HG03066 (cell line): Measurements from ENCODE around the gene HRK.
A peak's percentile ranks its signal among the peaks of the same experiment; 100 is the strongest.

ENCODE experiments used
- ATAC-seq: cut with Tn5 transposase; IDR thresholded peaks from one replicate; pipeline ENCODE4 v1.9.1; 2021; ENCODE audit warnings: low read depth; ENCODE audit not compliant: unreplicated experiment

Gene HRK

DNA sequence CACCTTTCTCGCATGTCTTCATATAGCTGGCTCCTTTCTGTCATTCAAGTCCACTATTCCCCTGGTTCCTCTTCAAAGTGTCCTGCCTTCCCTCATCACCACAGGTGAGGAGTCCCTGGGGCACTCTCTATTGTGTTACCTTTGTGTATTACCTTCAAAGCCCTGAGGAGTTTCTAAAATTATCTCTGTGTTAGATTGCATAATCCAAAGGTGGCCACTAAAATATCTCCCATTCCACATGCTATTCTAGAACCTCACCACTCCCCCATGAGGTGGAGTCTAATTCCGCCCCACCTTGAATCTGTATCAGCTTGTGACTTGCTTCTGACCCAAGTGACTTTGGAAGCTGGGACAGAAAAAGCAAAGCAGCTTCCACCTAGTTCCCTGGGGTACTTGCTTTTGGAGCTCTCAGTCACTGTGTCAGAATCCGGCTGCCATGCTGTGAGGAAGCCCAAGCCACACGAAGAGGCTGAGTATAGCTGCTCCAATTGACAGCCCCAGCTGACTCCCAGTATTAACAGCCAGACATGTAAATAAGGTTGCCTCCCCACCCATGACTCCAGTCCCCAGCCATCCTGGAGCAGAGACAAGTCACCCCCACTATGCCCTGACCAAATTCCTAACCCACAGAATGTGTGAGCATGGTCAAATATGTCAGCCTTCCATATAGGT is 6.8 kb downstream of the HRK start:
- ATAC-seq, result no peak

DNA sequence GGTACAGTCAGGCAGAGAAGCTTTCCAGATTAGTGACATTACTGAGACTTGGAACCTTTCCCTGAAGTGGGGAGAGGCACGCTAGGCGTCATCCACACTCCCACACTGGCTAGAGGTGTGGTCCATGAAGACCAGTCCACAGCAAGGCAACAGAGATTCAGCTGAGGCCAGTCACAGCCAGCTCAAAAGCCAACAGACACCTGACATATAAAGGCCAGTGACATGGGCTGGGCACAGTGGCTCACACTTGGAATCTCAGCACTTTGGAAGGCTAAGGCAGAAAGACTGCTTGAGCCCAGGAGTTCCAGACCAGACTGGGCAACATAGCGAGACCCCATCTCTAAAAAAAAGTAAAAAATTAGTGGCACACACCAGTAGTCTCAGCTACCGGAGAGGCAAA is 10.9 kb downstream of the HRK start:
- no peak for ATAC-seq

DNA sequence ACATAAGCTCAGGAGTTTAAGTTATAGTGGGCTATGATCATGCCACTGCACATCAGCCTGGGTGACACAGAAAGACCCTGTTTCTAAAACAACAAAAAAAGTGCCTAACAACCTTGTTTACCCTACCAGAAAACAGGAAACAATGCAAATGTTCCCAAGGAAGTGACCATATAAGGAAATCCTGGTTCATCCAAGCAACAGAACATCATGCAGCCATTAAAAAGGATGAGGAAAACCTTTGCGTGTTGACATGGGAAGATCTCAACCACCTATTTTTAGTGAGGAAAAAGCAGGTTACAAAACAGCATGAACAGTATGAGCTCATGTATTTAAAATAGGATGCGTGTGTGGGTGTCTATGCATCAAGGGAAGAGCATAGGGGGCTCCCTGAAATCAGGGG is 13.7 kb downstream of the HRK start:
- no peak for ATAC-seq

DNA sequence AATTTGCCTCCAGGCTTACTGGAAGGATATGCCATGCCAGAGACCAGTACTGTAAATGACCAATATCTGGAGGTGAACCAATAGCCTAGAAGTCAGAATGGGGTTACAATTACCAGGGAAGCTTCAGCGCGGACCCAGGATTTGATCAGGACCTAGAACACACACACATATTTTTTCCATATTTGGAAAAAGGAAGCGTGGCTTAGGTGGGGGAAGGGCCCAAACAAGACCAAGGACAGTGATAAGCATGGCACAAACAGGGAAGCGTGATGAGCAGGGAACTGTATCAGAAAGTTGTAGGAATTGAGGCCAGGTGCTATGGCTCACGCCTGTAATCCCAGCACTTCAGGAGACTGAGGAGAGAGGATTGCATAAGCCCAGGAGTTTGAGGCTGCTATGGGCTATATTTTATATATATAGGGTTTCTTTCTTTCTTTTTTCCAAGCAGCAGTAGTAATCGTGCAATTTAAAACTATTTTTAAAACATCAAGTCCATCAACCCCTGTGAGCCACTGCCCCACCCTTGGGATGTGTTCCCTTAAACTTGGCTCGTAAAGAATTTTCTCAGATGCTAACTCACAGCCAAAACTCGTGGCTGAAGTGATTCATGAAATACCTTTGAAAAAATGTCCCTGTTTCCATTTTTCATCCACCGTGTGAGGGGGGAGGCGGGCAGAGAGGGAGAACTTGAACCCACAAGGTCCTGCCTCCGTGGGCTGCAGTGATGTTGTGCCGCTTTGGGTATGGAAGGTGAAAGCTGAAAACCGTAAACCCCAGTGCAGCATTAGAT is 16.7 kb downstream of the HRK start:
- ATAC-seq, result no peak

DNA sequence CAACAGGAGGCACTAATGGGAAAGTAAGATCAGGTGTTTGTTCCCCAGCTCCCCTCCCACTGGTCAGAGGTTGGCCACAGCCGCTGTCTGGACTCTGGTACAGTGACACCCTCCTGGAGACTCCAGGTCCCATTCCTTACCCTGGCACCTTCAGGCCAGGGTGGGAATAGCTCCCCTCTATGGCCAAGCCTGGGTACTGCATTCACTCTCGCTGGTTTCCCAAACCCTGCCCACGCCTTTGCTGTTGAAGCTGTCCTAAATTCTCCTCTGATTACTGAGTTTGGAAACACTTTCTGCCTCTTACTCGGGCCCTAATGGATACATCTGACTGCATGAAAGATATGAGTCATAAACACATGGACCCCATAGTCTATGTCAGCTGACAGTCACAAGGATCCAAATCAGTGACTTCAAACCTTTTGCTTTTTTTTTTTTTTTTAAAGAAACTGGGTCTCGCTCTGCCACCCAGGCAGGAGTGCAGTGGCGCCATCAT is 17.9 kb downstream of the HRK start:
- ATAC-seq, result no peak

DNA sequence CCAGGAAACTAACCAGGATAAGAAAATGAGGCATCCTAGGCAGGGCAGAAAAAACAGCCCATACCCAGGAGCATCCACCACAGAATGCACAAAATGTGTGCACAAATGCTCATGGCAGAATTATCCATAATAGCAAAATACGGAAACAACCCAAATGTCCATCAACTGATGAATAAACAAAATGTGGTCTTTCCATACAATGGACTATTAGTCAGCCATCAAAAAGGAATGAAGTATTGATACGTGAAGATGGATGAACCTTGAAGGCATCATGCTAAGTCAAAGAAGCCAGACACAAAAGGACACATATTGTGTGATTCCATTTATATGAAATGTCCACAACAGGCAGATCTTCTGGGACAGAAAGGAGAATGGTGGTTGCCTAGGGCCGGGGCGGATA is 19.1 kb downstream of the HRK start:
- no peak for ATAC-seq

DNA sequence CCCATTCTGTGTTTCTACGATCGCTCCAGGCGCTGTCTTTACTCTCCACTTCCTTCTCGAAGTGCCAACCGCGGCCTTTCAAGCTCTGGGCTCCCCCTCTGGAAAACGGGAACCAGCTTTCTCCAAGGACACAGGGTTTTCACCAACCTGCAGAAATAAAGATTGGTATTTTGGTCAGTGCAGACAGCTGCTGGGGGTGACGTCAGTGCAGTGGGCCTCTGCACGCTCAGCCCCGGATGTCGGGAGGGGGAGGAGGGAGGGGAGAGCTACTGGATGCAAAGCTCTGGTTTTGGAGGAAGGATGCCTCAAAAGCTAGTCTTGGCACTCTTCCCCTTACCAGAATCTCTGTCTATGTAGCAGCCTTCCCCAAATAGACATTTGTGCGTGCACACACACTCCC is 19.9 kb downstream of the HRK start:
- peak; percentile 80 for ATAC-seq

DNA sequence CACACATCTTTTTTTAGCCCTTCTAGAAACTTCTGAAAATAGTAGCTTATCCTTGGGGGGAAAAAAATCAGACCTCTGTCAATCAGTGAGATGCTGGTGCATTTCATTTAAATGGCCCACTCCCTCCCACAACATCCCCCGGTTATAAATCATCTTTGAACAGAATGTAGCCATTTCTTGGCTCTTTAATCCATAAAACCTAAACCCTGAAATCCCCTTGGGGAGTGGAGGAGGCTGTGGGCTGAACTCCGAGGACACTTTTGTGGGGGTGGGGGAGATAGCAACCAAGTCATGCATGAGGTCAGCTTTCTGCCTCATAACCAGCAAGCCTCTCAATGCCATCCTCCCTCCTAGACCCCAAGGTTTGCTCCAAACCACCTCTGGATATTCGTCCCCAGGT is 21.0 kb downstream of the HRK start:
- ATAC-seq, result no peak

DNA sequence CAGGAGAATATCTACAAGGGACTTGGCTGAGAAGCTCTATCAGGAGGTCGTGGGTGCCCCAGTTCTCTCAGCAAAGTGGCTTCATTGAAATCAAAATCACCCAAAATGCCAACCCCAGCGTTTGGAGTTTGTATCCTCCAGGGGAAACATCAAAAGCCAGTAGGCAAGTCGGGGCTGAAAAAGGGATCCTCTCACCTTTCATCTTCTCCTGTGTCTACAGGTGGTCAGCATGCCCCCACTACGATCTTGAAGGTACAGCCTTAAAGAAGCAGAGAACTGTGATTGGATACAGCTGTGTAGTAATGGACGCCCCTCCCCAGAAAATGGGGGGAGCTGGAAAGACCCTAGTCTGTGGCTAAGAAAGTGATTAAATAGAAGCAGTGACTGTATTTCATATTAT is 22.2 kb downstream of the HRK start:
- ATAC-seq, result no peak

DNA sequence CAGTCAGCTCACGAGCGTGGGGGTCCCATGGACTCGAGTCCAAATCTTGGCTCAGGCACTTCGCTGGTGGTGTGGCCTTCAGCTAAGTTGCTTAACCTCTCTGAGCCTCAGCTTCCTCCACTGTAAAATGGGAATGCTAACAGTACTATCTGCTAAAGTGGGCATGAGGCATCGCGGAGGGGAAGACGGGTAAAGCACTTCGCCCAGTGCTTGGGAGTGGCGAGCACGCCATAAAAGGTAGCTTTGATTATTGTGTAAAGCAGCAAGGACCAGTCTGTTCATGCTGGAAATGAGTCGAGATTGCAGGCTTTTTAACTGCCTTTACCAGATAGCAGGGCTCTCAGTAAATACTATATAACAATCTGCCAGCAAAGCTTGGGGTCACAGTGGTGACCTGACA is 24.5 kb downstream of the HRK start:
- ATAC-seq, result no peak

DNA sequence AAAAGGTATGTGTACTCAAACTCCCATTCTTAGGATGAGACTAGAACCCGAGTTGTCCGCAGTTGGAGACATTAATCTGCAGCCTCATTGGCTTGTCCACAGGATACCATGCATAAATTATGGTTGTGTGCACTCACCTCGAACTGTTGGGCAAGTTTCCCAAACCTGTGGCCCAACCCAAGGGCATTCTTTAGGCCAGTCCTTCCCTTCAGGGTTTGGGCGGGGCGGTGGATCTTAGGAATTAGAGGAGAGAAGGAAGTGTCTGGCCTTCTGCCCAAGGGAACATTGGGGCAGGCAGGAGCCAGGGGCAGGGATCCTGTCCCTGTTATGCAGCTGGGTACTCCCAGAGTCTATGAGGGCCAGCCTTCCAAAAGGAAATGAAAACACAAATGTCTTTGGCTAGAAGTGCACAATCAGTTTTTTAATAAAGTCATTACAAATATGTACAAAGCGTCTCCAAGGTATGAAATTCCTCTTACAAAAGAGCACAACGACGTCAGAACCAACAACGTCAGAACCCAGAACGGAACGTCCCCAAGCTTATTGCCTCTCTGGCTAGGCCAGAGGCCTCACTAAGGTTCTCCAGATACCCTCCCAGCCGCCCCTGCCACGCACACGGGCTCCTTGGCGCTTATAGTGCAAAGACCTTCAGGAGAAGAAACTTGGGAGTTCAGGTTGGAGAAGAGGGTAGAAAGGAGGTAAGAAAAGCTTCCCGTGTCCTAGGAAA is 25.3 kb downstream of the HRK start:
- no peak for ATAC-seq

DNA sequence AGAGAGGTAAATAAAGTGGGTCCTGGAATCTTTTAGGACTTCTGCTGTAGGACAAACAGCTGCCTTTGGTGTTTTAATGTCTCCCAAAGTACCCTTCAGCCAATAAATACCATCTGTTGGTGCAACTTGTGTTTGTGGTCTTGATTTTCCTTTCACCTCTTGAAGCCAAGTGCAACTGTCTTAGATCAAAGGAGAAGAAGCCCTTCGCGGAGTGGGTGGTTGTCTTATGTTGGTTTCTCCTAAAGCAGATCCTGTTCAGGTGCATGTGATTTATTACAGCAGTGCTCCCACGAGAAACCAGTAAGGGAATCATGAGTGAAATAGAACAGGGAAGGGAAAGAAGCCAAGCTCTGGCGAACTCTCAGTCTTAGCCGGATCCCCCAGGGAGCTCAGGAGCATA is 27.7 kb downstream of the HRK start:
- no peak for ATAC-seq

DNA sequence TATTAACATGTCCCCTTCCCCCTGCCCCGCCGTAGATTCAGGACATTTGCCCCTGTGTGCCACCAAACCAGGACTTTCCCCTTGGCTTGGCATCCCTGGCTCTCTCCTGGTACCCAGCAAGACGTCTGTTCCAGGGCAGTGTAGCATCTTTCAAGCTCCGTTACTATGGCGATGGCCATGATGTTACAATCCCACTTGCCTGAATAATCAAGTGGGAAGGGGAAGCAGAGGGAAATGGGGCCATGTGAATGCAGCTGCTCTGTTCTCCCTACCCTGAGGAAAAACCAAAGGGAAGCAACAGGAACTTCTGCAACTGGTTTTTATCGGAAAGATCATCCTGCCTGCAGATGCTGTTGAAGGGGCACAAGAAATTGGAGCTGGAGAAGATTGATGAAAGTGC is 28.9 kb downstream of the HRK start:
- ATAC-seq, result no peak

DNA sequence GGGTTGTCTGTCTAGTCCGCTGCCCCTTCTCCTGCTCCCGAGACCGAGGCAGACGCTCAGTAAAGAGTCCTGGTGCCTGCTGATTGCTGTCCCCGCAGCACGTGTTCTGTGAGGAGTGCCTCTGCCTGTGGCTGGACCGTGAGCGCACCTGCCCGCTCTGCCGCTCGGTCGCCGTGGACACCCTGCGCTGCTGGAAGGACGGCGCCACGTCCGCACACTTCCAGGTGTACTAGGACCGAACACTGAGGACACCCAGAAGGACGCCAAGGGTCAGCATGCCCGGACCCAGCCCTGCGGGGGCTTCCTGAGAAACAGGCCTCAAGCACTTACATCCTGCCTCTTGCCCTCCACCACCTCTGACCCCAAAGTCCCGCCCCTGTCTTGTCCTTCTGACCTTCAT is 32.0 kb downstream of the HRK start:
- no peak for ATAC-seq

DNA sequence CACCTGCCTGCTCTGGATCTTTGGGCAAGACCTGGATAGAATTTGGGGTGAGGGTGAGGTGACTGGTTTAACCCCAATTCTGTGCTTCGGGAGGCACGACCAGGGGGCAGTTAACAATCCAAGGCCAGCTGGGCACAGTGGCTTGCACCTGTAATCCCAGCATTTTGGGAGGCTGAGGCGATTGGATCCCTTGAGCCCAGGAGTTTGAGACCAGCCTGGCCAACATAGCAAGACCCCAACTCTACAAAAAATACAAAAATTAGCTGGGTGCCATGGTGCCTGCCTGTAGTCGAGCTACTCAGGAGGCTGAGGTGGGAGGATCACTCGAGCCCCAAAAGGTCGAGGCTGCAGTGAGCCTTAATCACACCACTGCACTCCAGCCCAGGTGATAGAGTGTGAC is 38.2 kb downstream of the HRK start:
- ATAC-seq, result no peak

DNA sequence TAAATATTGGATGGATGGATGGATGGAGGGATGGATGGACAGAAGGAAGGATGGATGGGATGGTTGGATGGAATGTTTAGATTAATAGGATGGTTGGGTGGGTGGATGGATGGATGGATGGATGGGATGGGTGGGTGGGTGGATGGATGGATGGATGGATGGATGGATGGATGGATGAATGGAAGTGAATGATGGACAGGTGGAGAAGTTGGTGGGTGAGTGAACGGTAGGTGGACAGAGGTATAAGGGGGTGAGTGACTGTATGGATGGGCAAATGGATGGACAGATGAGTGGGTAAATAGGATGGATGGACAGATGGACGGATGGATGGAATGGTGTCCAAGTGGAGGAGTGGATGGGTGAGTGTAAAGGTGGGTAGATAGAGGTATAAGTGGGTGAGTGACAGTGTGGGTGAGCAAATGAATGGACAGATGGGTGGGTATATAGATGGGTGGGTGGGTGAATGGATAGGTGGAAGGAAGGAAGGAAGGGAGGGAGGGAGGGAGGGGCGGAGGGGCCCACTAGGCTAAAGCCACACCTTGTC is 41.9 kb downstream of the HRK start:
- ATAC-seq, result no peak

DNA sequence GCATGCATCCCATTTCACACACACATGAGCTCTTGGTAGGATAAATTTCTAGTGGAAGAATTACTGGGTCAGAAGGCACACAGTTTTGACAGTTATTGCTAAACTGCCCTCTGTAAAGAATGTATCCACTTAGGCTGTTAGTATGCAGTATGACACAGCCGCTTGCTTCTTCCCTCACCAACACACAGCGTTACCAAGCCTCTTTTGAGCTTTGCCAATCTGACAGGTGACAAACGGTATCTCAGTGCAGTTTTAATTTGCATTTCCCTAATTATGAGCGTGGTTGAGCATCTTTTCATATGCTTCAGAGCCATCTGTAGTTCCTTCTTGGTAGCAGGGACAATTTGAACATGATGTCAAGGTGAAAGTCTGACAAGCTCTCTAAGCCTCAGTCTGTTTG is 42.9 kb downstream of the HRK start:
- no peak for ATAC-seq

DNA sequence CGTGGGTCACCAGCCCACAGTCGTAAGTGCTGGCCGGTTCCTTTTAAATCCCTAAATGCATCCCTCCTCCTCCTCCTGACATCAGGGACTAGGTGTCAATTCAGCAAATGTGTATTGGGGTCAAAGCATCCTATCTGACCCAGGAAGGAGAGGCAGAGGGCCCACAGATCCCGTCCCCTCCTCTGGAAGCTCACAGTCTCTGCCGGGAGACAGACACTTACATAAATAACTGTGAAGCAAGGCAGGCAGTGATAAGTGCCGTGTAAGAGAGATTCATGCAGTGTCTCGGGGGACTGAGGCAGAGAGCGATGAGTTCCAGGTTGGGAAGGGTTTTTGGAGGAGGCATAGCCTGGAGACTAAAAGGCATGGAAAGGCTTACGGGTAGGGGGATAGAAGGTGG is 44.1 kb downstream of the HRK start:
- ATAC-seq, result no peak

DNA sequence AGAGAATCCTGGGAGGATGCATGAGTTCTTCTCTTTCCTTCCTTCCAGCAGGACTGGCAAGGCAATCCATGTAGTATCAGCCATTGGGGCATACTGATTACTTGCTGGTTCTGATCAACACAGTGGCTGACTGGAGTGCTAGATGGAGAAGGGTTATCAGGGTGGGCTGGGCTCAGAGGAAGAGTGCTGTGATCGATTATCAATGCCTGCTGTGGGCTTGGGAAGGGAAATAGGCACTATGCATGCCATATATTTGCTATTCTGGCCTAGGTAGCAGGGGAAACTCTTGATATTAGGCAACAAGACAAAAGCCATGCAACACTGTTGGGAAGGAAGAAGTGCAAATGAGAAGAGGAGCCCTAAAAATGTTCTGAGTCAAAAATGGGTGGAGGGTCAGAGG is 45.8 kb downstream of the HRK start:
- no peak for ATAC-seq

DNA sequence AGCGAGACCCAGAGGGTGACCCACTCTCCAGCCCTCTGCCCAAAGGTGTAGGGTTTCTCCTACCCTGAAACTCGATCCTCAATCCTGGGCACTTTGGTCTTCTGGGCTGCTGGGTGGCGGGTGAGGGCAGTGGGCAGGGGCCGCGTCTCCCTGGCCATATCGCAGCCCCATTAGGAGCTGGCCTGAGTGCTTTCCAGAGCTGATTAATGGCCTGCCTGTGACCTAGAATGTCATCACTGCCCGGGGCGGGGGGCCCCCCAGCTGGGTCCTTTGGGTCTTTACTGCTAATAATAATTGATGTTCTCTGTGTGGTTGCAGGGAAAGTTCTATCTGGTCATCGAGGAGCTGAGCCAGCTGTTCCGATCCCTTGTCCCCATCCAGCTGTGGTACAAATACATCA is 47.8 kb downstream of the HRK start:
- ATAC-seq, result no peak

DNA sequence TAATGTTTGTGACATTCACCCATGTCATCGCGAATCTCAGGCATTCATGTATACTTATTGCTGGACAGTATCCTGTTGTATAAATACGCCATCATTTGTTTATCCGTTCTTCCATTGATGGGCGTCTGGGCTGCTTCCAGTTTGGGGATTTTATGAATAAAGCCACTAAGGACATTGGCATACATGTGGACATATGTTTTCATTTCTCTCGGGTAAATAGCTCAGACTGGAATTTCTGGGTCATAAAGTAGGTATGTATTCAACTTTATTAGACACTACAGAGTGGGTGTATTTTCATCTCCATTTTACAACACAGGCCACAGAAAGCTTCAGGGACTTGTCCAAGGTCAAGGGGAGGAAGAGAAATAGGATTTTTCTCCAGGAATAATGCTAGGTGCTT is 48.9 kb downstream of the HRK start:
- ATAC-seq, result no peak
